ENCODE results near the gene NR1I2.

DNA sequence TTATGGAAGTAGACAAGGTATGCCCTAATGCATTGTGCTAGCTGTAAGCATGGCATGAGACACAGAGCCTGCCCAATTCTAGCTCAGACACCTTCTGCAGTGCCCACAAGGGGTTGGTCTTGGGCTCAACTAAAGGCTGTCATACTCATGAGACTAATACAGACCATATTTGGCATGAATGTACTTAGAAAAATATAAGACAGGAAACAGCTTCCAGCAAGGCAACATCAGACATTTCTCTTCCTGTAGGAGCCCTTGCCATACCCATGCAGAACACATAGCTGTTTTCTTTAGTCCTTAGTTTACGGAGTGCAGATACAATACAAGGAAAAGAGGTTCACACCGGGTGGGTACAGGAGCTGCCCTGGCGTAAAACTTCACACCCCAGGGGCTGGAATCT is 30.5 kb upstream of the NR1I2 start:
- TF ChIP-seq, protein P1, sequence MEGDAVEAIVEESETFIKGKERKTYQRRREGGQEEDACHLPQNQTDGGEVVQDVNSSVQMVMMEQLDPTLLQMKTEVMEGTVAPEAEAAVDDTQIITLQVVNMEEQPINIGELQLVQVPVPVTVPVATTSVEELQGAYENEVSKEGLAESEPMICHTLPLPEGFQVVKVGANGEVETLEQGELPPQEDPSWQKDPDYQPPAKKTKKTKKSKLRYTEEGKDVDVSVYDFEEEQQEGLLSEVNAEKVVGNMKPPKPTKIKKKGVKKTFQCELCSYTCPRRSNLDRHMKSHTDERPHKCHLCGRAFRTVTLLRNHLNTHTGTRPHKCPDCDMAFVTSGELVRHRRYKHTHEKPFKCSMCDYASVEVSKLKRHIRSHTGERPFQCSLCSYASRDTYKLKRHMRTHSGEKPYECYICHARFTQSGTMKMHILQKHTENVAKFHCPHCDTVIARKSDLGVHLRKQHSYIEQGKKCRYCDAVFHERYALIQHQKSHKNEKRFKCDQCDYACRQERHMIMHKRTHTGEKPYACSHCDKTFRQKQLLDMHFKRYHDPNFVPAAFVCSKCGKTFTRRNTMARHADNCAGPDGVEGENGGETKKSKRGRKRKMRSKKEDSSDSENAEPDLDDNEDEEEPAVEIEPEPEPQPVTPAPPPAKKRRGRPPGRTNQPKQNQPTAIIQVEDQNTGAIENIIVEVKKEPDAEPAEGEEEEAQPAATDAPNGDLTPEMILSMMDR (IDR thresholded peaks at IDR 0.05; ENCODE audit: low read depth, low read length, poor library complexity, severe bottlenecking): no peak
- no peak for TF ChIP-seq EZH2phosphoT487 (IDR thresholded peaks at IDR 0.05; ENCODE audit: borderline replicate concordance, low read length)
